Middle frontal gyrus (tissue), 1 donor: ENCODE measurements around the gene TCEAL4.
"Not testable (repeated sequence)": the region's sequence is repeated elsewhere in the genome, so short reads cannot be mapped to it uniquely, and the experiment has no call there.

Source experiments
- DNase-seq: peaks from one replicate; pipeline ENCODE4 v3.0.0-alpha.2; 2015; ENCODE audit warnings: low spot score; ENCODE audit errors: extremely low spot score

The TCEAL4 gene

GRCh38 chrX:103586659-103587058 is 1.3 kb downstream of the TCEAL4 start:
- DNase-seq, result no peak

- not testable (repeated sequence) for DNase-seq
Measured at GRCh38 chrX:103592295-103592694, 7.0 kb downstream of the TCEAL4 start.

DNA sequence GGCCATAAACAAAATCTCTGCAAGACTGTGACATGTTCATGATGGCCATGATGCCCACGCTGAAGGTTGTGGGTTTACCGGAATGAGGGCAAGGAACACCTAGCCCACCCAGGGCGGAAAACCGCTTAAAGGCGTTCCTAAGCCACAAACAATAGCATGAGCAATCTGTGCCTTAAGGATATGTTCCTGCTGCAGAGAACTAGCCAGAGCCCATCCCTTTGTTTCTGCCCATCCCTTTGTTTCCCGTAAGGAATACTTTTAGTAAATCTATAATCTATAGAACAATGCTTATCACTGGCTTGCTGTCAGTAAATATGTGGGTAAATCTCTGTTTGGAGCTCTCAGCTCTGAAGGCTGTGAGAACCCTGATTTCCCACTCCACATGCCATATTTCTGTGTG is 9.9 kb downstream of the TCEAL4 start:
- DNase-seq, result not testable (repeated sequence)

- DNase-seq, result no peak
Measured at GRCh38 chrX:103607364-103608305, 22.3 kb downstream of the TCEAL4 start, which contains the start of gene TCEAL3. TCEAL3 (plus strand) TSS chrX:103607963; CDS start chrX:103609065, 1,102 bp downstream.

- DNase-seq, result no peak
Measured at GRCh38 chrX:103608306-103608963, 23.1 kb downstream of the TCEAL4 start.

DNA sequence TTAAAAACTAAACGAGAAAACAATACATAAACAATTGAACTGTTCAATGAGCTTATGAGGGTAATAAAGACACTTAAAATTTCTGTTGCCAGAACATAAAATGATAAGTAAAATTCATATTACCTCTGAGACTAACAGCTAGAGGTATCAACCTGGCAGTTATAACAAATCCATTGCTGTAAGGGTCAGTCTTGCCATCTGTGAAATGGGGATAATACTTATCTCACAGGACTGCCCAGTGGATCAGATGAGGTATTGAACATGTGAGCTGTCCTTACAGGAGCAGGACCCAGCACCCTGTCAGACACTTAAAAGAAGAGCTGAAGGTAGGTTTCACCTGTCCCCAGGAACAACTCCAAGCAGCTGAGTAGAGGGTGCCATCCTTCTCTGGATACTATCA is 25.0 kb downstream of the TCEAL4 start:
- DNase-seq, result no peak

- DNase-seq, result no peak
Measured at GRCh38 chrX:103613362-103613890, 28.1 kb downstream of the TCEAL4 start.

- no peak for DNase-seq
Measured at GRCh38 chrX:103614999-103615398, 29.7 kb downstream of the TCEAL4 start.

DNA sequence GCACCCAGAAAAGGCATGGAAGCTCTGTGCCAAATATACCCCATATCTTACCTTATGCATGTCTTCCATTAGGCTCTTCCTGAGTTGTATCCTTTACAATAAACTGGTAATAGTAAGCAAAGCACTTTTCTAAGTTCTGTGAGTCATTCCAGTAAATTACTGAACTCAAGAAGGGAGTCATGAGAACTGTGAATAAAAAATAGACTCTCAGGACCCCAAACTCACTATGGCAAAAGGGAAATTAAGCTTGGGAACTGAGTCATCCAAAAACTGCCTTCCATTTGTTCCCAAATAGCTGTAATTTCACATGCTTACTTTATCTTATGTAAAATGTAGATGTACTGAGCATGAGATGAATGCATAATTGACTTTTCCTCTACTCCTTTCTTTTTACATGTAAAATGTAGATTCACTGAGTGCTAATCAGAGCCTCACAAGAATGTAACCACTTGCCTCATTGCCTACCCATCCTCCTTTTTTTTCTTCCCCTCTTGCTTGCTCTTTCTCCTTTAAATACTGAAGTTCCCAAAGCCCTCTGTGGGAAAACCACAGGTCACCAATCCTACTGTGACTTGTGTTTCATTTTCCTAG is 30.6 kb downstream of the TCEAL4 start:
- no peak for DNase-seq

DNA sequence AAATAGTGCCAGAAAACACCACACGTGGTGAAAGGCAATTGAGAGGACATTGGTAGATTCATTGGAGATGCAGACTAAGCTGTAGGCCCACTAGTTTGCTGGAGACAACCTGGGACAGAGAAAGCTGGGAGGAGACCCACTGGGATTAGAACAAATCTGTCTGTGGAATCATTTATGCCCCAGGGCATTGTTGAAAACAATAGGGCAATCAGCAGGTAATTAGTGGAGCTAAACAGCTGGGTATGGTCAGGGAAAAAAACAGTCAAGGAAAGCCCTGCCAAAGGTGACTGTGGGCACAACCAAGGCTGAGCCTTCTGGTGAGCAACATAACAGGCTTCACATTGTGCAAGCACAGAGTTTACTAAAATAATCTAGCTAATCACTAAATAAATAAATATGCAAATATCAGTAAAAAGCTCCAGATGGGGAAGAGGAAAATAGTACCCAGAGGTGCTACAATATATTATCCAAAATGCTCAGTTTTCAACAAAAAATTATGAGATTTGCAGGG is 31.4 kb downstream of the TCEAL4 start:
- no peak for DNase-seq

DNA sequence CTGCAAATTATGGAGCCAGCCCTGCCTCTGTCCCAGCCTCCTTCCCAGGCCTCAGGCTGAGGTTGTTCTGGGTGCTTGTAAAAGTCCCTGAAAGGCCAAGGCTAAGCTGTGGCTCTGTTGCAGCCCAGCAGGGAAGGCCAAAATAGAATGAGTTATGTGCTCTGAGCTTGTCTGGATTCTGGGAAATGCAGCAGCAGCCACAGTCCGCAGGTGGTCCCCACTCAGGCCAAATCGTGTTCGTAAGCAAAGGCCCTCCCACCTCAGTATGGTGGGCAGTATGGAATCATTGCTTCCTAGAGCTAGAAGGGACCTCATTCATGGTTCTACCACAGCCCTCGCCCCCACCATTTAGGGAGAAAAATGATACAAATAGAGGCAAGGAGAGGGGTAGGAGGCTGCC is 38.8 kb downstream of the TCEAL4 start:
- no peak for DNase-seq

DNA sequence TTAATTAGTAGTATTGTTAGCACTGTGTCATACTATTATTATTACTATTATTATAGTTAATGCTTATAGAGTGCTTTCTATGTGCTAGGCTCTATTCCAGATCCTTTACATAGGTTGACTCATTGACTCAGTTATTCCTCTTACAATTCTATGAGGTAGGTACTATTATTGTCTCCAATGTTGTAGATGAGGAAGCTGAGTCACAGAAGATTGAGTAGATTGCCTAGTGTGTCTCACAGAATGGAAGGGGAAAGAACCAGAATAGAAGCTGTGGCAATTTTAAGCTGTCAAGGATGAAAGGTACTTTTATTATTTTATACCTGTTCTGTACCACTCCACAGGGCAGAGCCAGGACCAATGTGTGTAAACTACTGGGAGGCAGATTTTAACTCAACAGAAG is 41.5 kb downstream of the TCEAL4 start:
- DNase-seq, result no peak

DNA sequence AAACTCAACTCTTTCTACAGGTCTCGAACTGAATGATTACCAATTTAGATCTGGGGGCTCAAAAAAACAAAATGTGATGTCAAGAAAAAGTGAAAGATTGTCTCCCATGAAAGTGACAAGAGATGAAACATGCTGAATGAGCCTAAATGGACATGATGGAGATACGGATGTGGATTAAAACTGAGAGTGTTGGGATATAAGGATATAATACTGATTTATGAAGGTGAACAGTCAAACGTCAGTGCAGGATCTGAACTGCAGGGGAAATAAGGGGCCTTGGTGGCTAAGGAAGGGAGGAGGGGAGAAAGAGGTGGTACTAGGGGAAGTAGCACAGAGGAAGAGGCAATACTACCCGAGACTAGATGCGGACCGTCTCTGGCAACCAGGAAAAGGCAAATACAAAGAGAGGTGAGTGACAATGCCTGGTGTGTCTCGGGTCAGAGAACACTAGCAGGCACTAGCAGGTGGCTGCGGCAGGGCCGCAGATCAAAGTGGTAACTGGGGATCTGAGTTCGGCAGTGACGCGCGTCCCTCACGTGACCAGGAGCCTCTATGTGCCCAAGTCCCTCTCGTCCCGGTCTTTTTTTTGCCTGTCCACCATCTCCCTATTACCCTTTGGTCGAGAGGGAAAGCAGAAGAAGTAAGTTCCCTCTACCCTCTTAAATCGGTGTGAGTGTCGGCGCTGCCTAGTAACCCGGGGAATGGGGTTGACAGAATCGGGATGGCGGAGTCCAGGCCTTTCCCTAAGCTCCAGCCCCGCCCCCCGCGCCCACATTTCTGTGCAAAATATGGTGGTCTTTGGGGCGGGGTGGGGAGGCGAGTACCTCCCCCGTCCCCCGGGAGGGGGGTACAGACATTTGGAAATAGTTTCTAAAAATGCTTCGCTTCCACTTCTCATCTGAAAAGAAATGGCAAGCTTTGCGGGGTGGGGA is 43.3 kb downstream of the TCEAL4 start, which contains the start of gene TCEAL1:
Gene TCEAL1, plus strand, starts transcription at position 590 of the 932 bp plus-strand sequence. CDS start 942 bp downstream, outside the sequence.
- peak; percentile 50 for DNase-seq

DNA sequence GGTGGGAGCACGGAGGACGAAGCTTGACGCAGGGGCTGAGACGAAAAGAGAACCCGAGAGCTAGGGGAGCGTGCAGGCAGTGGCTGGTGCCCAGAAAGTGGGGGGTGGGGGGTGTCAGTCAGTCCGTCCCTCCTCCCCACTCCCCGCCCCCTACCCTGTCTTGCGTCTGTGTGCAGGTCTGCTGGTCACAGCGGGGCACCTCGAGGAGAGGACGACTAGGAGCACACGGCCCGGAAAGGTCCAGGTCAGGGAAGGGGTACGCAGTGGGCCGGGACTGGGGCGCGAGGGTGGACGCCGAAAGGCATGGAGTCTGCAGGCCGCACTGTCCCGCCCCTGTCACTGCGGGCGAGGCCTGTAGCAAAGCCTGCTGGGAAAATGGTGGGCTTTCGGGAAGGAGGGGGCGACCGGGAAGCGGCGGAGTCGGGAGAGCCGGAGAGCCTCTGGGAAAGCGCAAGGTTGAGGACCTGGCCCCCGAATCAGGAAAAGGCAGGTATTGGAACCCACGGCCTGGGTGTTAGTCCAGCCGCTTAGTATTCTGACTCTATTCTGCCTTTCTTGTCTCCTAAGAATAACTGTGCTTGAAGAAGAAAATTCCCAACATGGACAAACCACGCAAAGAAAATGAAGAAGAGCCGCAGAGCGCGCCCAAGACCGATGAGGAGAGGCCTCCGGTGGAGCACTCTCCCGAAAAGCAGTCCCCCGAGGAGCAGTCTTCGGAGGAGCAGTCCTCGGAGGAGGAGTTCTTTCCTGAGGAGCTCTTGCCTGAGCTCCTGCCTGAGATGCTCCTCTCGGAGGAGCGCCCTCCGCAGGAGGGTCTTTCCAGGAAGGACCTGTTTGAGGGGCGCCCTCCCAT is 44.2 kb downstream of the TCEAL4 start:
- peak; percentile 33 for DNase-seq

GRCh38 chrX:103630171-103630511 is 44.8 kb downstream of the TCEAL4 start:
- no peak for DNase-seq

DNA sequence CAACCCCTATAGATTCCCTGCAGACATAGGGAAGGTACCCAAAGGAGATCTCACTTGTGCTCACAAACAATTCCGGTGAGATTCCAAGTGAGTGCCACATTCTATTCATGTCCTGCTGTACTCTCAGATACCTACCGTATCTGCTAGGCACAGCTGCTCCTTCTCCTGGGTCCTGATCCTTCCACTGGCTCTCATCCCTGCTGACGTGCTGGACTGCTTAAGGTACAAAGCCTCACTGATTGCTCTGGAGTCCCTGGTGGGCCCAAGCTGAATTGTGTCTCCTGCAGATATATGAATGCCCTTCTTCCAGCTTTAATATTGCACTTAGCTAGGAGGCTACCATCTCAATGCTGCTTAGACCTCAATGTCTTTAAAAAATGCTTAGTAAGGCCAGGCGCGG is 45.8 kb downstream of the TCEAL4 start:
- no peak for DNase-seq

DNA sequence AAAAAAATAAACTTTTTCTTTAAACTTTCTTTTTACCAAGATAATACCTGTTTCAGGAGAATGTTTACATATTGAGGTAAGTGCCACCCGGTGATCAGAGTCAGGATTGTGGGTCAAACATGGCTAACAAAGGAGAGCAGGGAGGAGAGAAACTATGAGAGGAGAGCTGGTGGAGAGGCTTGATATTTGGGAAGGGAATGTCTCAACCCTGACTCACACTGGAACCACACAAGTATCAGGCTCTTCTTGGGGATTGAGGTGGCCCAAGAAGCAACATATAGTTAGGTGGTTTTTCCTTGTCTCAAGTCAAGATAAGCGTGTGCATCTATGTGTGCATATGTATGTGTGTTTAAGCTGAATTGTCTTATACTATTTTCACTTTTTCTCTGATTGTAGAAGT is 50.1 kb downstream of the TCEAL4 start:
- no peak for DNase-seq
